ENCODE results near the gene PLEKHG1. TPM values are rescaled to one million over a fixed set of nuclear protein-coding genes. Genes with fewer than 3 reads are reported as not detected.

Gene PLEKHG1
- total and polyA plus RNA-seq, 2 of the 13 experiments (the other 11 are each of a cell fraction or from before 2014, with no cell fraction given) = 0.03 to 0.04 TPM

- peaks cover 12% of the 10 kb centered on the region; the same call in 1 of the 2 replicates for H3K9me3 ChIP-seq (ENCODE audit: low read length)
- no peaks in the 10 kb centered on the region for H3K36me3 ChIP-seq (replicated peaks in 1 of 2; ENCODE audit: control insufficient read depth in 1 of 2, insufficient read depth in 2 of 2, low read length in 2 of 2)
- H3K9ac ChIP-seq (ENCODE audit: insufficient read depth, low read depth, low read length) = no peak overlapping the region
- ChIA-PET CTCF (ENCODE audit: low intra/inter-chr PET ratio, low total read pairs) (no interaction called here), POLR2A (no interaction called here)
- H3K4me3 ChIP-seq (replicated peaks in 1 of 3; ENCODE audit: insufficient read depth in 1 of 3, low read depth in 2 of 3, low read length in 3 of 3) = no peak overlapping the region
- no TSS peak for BruUV-seq (replicated peaks)
- DNase-seq (ENCODE audit: low spot score) = no peak
- no peak overlapping the region for H3K27ac ChIP-seq (ENCODE audit: extremely low read length, insufficient read depth, low read length)
- H3K4me1 ChIP-seq (ENCODE audit: insufficient read depth, low read length) = peaks cover 28% of the 10 kb centered on the region
- TF ChIP-seq SRF (IDR thresholded peaks at IDR 0.05; ENCODE audit: low read depth, low read length) (no peak), POGK (CRISPR knock-in tag; conservative IDR thresholded peaks at IDR 0.05) (no peak), DNMT1 (CRISPR knock-in tag; IDR thresholded peaks at IDR 0.05) (no peak), HCFC1 (IDR thresholded peaks at IDR 0.05; ENCODE audit: low read depth, low read length) (no peak), HNF4A (CRISPR knock-in tag; IDR thresholded peaks at IDR 0.05) (no peak), ZNF354B (CRISPR knock-in tag; IDR thresholded peaks at IDR 0.05) (no peak), ZNF251 (CRISPR knock-in tag; IDR thresholded peaks at IDR 0.05) (no peak), MTF2 (CRISPR knock-in tag; IDR thresholded peaks at IDR 0.05; ENCODE audit: borderline replicate concordance) (no peak)
- WGBS (ENCODE audit: low lambda C conversion rate) = 23% methylated on average over 5 of the region's 5 CpGs
- H4K20me1 ChIP-seq (ENCODE audit: insufficient read depth, low read length) = no peaks in the 10 kb centered on the region
- no peak for ATAC-seq
- FAIRE-seq = no peak
- no peaks in the 10 kb centered on the region for H3K27me3 ChIP-seq (ENCODE audit: control insufficient read depth in 1 of 2, insufficient read depth in 2 of 2, low read length in 2 of 2)
- in situ Hi-C loops (cut with HindIII; ENCODE audit: extremely low pct_ligation_motif_present, low pct_unique_long_range_greater_than_20kb) = no loop called here
- H3K79me2 ChIP-seq (ENCODE audit: insufficient read depth, low read length) = no peaks in the 10 kb centered on the region
- H3K4me2 ChIP-seq (ENCODE audit: low read depth, low read length) = no peak overlapping the region
- intact Hi-C loops (cut with micrococcal nuclease; ENCODE audit: unreplicated experiment) = no loop called here
- H2AFZ ChIP-seq (ENCODE audit: low read length) = no peak overlapping the region
Measured at GRCh38 chr6:150624191-150624590, 24.5 kb downstream of the PLEKHG1 start.

- CTCF ChIA-PET (ENCODE audit: low intra/inter-chr PET ratio, low total read pairs) = no interaction called here
- BruUV-seq (replicated peaks) = no TSS peak
- Histone ChIP-seq H3K9me3 (ENCODE audit: low read length) (peaks cover 12% of the 10 kb centered on the region; the same call in 1 of the 2 replicates), H3K79me2 (ENCODE audit: insufficient read depth, low read length) (no peaks in the 10 kb centered on the region), H3K27me3 (ENCODE audit: control insufficient read depth in 1 of 2, insufficient read depth in 2 of 2, low read length in 2 of 2) (no peaks in the 10 kb centered on the region), H2AFZ (ENCODE audit: low read length) (no peak overlapping the region), H3K27ac (ENCODE audit: extremely low read length, insufficient read depth, low read length) (no peak overlapping the region), H4K20me1 (ENCODE audit: insufficient read depth, low read length) (no peaks in the 10 kb centered on the region), H3K9ac (ENCODE audit: insufficient read depth, low read depth, low read length) (no peak overlapping the region), H3K4me3 (replicated peaks in 1 of 3; ENCODE audit: insufficient read depth in 1 of 3, low read depth in 2 of 3, low read length in 3 of 3) (no peak overlapping the region), H3K4me1 (ENCODE audit: insufficient read depth, low read length) (peaks cover 24% of the 10 kb centered on the region), H3K36me3 (replicated peaks in 1 of 2; ENCODE audit: control insufficient read depth in 1 of 2, insufficient read depth in 2 of 2, low read length in 2 of 2) (no peaks in the 10 kb centered on the region), H3K4me2 (ENCODE audit: low read depth, low read length) (no peak overlapping the region)
- ATAC-seq (no peak), DNase-seq (ENCODE audit: low spot score) (no peak), FAIRE-seq (no peak)
- 41% methylated on average over 4 of the region's 4 CpGs for WGBS (ENCODE audit: low lambda C conversion rate)
- TF ChIP-seq ZNF331 (CRISPR knock-in tag; IDR thresholded peaks at IDR 0.05) = no peak
- TF ChIP-seq ZNF574 (CRISPR knock-in tag; IDR thresholded peaks at IDR 0.05) = no peak
- peak; percentile 92 for TF ChIP-seq ZIK1 (CRISPR knock-in tag; IDR thresholded peaks at IDR 0.05; ENCODE audit: borderline replicate concordance, low read depth)
- intact Hi-C loops (cut with micrococcal nuclease; ENCODE audit: unreplicated experiment) (no loop called here), in situ Hi-C loops (cut with HindIII; ENCODE audit: extremely low pct_ligation_motif_present, low pct_unique_long_range_greater_than_20kb) (no loop called here)
- POLR2A ChIA-PET = no interaction called here
Measured at GRCh38 chr6:150625927-150626326, 26.2 kb downstream of the PLEKHG1 start.

Data from HepG2 (cell line).